GM23248 (cell line): Measurements from ENCODE around the gene ICE2.

Experiments
- EZH2 ChIP-seq: fragments of 200-600 bp; sonication (generic); IDR thresholded peaks from 2 replicates; pipeline ENCODE4 v1.6.1; 2018; ENCODE audit warnings: antibody characterized with exemption, mild to moderate bottlenecking; ENCODE audit not compliant: insufficient read depth, poor library complexity, severe bottlenecking
- EZH2phosphoT487 ChIP-seq: fragments of 200-600 bp; sonication (generic); IDR thresholded peaks from 2 replicates; pipeline ENCODE4 v1.6.1; 2018; ENCODE audit warnings: antibody characterized with exemption, moderate library complexity, mild to moderate bottlenecking, low read depth; ENCODE audit not compliant: insufficient read depth

- TF ChIP-seq EZH2phosphoT487, result no peak
- no peak for TF ChIP-seq EZH2
Measured at GRCh38 chr15:60528530-60528929, 49.6 kb upstream of the ICE2 start.
